Right ventricle myocardium inferior (tissue), 1 donor: ENCODE data around the gene ZFP57. TPM values are rescaled to one million over a fixed set of nuclear protein-coding genes. Genes with fewer than 3 reads are reported as not detected.
"Not testable (repeated sequence)": the region's sequence is repeated elsewhere in the genome, so short reads cannot be mapped to it uniquely, and the experiment has no call there.

Experiments
- ATAC-seq: fragments of 200-7000 bp; cut with Tn5 transposase; one replicate; pipeline ENCODE4 v1.9.1; 2020; ENCODE audit warnings: mild to moderate bottlenecking, moderate library complexity
- DNase-seq: peaks from one replicate; pipeline ENCODE4 v3.0.0; 2021; ENCODE audit errors: missing footprints
- intact Hi-C: fragments of 100-400 bp; cut with DNase I; formaldehyde crosslinking; loops from one replicate; pipeline ENCODE4 v1.11.0; 2022
- total RNA-seq: library from RNA; stranded (reverse); fragmentation: NEBNext Ultra II Directional; extraction: Animal tissue kit (Norgen Biotek cat#: 25700); gene quantifications from one replicate; pipeline ENCODE4 v1.2.1, GENCODE V29; 2021
- donor health status: DM: no; HTN: yes; CAD: no; lungs with severe emphysema.

Gene ZFP57
- total RNA-seq, 1 donor from 2014 or later, result not detected

DNA sequence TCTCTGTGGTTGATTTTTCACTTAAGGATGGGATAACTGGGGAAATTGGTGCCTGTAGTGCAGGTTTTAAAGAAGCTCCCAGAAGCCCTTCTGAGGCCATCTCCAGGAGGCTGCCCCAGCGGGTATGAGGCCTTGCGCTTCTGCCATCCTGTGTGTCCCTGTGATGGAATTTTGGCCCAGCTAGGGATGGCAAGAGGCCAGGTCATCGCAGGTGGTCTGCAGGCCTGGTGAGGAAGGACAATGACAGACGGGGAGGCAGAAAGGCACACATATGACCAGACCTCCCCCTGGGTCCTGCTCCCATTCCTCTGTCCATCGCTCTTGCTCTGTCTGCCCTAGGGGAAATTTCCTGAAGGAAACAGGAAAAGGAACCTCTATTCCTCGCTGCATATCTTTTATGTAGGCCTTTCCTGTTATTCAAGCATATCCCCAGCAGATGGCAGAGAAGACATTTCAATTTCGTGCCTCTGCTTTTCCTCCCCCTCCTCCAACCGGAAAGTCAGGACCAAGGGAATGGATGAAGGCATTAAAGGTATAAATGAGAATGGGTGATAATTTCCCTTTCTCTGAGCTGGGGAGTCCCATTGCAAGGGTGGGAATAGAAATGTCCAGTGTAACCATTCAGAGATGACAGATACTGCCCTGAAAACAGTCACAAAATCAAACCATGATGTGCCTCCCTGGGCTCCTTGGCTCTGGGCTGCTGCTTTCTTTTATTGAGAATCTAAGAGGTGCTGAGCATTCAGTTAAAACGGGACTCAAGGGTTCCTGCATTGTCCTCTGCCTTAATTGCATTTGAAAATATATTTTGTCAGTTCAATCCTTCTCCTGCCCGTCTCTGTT is 24.7 kb upstream of the ZFP57 start:
- DNase-seq (no peak), ATAC-seq (peak; percentile 58)
- intact Hi-C loops, result loop anchor here (1.0 to 5.0 kb wide), 3 partner anchors 48 to 302 kb away; no protein-coding TSS in a partner anchor

DNA sequence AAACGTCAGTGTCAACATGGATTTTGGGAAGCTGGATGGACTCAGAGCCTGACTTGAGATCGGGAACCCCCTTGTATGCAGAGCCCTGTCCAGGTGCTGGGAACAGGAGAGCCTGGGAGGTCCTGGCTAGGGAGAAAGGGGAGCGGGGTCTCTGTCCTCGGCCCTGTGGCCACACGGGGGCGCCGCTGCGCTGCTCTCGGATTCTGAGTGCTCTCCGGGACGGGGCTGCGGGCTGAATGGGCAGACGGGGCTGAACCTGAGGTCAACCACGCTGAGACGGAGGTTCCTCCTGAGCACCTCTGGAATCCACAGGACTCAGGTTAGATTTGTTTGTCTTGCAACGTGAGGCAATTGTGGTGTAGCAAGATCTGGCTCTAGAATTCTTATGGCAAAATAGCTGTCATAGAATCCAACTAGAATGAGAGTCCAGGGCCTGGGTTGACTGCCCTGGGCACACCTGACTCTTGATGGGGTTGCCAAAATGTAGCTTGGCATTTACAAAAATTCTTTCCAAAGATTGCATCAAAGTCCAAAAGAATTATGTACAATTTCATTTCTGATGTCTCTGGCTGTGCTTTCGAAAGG is 21.7 kb upstream of the ZFP57 start:
- peak; percentile 55 for ATAC-seq
- DNase-seq, result peak; percentile 85
- intact Hi-C loops, result no loop called here

DNA sequence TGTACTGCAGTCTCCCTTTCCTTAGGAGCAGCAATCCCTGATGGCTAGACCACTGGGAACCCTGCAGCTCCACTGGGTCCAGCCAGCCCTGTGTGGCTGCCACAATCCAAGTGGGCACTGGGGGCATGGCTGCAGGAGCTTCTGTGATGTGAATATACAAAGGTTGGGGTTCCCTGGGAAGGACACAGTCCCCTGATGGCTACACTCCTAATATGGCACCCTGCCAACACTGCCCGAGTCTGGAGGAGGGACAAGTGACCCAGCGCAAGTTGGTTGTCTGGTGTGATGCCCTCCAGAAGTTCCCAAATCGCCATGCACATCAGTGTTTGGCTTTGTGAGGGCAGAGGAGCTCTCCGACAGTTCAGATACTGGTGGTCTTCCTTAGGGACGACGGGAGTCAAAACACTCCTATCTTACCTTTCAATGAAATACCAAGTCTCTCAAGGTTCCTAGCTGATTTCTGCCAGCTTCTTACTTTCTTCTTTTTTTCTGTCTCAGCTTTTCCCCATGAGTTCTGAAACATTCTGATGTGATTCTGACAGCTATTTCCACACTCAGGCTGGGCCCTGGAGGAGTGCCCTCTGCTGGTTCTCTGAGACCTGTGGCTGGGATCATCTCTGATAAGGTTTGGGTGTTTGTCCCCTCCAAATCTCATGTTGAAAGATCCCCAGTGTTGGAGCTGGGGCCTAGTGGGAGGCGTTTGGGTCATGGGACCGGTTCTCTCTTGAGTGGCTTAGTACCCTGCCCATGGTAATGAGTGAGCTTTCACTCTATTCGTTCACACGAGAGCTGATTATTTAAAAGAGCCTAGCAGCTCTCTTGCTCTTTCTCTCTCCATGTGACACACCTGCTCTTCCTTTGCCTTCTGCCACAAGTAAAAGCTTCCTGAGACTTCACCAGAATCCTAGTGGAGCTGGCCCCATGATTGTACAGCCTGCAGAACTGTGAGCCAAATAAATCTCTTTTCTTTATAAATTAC is 15.5 kb upstream of the ZFP57 start:
- DNase-seq (no peak), ATAC-seq (peak; percentile 50)
- intact Hi-C loops, result no loop called here

DNA sequence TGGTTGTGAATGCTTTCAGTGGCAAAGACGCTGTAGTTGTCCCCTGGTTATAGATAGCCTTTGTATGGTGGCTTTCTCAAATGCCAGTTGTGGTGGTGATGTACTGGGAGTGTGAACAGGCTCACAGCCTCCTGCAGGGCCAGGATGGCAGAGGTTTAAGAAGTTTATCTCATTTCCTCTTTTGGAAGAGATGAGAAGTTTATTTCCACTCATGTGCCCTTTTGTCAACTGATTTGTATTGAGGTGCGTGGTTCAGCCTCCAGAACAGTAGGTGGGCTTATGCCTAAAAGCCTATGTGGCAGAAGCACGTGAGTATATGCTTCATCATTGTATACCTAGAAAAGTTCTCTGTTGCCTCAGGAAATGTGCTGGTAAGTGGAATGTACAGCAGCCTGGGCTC is 13.7 kb upstream of the ZFP57 start:
- intact Hi-C loops, result no loop called here

DNA sequence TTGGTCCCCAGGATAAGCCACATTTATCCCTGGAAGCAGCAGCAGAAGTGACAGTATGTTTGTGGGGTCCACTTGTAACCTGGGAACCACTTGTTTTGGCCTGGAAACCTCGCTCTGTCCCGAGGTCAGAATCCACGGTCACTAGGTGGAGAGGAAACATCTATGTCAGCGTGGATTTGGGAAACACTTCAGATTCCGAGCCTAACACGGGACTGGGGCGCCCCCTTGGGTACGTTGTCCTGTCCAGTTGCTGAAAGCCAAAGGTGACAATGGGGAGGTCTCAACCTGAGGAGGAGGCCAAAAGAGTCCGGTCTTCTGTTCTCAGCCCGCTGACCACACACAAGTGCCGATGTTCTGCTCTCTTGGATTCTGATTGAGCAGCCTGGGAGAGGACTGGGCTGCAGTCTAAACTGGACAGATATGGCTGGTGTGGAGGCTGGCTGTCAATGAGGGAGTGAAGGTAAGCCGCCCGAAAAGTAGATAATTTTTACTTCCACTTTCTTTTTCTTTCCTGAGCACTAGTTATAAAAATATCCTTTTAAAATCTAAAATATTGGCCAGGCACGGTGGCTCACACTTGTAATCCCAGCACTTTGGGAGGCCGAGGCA is 4.9 kb upstream of the ZFP57 start:
- ATAC-seq (peak; percentile 84), DNase-seq (no peak)
- intact Hi-C loops, result loop anchor here (2.0 kb wide), 1 partner anchor 35 kb away; no protein-coding TSS in a partner anchor

More for the DNA sequence above, 13.7 kb upstream of the ZFP57 start:
- DNase-seq (no peak), ATAC-seq (no peak)

DNA sequence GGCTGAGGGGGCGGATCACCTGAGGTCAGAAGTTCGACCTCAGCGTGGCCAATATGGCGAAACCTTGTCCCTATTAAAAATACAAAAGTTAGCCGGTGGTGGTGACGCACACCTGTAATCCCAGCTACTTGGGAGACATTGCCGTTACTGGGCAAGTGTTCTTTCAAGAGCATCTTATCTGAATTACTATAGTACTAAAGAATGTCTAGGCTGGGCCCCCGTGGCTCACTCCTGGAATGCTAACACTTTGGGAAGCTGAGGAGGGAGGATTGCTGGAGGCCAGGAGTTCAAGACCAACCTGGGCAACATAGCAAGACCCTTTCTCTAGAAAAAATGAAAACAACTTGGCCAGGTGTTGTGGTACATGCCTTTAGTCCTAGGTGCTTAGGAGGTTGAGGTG is 859 bp upstream of the ZFP57 start:
- no peak for DNase-seq
- ATAC-seq, result no peak
- intact Hi-C loops, result no loop called here

DNA sequence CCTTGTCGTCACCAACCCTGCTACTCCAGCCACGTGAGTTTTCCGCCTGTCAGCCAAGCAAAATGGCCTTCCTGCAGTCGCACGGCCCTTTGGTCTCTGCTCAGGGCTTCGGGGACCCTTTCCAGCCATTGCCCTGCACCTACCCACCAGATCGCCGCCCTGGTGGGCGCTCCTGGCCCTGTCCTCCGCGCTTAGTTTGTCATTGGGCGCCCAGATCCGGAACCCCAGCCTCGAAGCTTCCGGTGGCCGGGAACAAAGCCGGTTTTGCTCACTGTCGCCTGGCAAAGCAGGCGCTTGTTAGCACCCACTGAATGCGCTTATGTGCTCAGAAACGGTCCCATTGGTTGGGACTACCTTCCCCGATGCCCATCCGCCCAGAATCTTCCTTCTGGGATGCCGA is 536 bp downstream of the ZFP57 start:
- intact Hi-C loops, result no loop called here
- ATAC-seq (no peak), DNase-seq (no peak)

DNA sequence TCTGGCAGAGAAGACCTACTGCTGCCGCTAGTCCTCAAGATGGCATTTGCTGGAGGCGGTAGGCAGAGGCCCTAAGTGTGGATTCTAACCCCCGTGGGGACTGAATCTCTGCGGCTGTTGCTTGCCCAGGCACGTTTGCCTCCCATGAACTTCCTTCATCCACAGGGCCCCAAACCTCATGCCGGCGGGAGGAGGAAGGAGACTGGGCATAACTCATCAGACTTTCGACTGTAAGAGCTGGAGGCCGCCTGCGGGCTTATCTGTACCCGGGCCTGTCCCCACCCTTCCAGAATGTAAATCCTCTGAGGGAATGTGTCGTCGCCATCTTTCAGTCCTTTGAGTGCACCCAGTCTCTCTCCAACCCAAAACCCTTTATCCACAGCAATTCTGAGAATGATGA is 990 bp downstream of the ZFP57 start:
- DNase-seq (no peak), ATAC-seq (no peak)
- intact Hi-C loops, result no loop called here

DNA sequence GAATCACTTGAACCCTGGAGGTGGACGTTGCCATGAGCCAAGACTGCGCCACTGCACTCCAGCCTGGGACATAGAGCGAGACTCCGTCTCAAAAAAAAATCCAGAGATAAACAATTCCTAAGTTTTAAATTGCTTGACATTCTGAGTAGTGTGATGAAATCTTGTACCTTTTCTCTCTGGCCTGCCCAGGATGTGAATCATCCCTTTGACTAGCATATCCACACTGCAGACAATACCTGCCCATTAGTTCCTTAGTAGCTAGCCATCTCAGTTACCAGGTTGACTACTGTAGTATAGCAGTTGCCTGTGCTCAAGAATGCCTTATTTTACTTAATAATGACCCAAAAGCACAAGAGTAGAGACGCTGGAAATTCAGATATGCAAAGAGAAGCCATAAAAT is 2.8 kb downstream of the ZFP57 start:
- ATAC-seq (no peak), DNase-seq (no peak)
- intact Hi-C loops, result no loop called here

DNA sequence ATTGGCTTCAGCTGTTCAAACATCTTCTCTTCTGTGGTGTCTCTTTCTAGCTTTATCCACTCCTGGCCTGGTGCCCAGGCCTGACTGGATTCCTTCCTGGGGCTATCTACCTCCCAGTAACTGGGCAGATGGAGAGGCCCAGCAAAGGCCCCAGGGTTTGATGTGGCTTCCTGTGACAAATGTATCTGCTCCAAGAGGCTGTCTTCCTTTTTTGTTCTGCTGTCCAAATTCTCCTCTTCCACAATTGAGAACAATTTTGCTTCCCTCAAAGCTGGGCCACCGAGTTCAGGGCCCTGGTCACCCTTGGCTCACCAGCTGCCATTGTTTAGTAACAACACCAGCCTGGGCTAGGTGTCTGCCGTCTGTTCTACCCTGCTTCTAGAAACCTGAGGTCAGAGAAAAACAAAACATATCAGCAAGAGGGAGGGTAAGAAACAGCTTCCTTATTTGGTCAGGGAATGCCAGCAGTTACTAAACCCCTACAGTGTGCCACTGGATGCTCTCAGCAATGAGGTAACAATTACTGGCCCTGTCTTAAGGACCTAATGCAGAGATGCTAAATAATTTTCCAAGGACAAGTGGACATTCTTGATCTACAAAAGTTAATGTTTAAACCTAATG is 3.9 kb downstream of the ZFP57 start:
- no peak for DNase-seq
- intact Hi-C loops, result no loop called here
- ATAC-seq, result no peak

DNA sequence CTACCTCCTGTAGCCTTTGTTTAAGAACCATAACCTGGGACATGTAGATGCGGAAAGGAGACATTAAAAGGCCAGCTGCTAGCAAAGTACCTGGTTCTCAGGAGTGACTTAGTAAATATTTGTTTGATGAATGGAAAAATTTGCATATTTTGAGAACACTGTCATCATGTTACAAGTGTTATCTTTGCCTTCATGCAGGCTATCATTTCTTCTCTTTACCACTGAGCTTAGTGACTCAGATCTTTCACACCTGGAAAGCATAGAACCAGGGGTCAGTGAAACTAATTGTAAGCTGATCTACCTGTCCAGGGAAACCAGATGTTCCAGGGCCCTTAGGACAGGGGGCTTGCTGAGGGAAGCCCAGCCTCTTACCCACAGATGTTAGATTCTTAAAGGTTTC is 5.4 kb downstream of the ZFP57 start:
- ATAC-seq, result no peak
- intact Hi-C loops, result no loop called here
- DNase-seq, result no peak

DNA sequence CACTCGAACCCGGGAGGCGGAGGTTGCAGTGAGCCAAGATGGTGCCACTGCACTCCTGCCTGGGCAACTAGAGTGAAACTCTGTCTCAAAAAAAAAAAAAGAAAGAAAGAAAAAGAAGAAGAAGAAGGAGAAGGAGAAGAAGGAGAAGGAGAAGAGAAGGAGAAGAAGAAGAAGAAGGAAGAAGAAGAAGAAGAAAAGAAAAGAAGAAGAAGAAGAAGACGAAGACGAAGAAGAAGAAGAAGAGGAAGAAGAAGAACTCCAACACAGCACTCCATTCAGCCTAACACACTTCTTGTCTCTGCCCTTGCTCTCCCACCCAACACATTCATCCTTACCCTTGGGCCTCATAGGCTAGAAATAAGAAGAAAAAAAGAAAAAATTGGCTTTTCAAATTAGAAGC is 6.9 kb downstream of the ZFP57 start:
- intact Hi-C loops, result no loop called here
- DNase-seq (no peak), ATAC-seq (no peak)

DNA sequence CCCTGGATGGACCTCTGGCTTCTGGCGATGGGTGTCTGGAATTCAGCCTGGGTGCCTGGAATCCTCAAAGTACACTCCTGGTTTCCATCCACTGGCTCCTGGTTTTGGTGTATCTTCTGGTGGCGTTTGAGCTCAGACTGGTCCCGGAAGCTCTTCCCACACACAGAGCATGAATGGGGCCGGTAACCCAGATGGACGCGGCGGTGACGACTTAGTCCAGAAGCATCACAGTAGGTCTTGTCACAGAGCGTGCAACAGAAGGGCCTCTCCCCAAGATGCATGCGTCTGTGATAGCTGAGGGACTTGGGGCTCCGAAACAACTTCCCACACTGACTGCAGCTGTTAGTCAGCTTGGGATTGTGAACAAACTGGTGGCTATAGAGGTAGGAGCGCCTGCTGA is 7.8 kb downstream of the ZFP57 start:
- intact Hi-C loops, result no loop called here
- ATAC-seq (no peak), DNase-seq (no peak)

DNA sequence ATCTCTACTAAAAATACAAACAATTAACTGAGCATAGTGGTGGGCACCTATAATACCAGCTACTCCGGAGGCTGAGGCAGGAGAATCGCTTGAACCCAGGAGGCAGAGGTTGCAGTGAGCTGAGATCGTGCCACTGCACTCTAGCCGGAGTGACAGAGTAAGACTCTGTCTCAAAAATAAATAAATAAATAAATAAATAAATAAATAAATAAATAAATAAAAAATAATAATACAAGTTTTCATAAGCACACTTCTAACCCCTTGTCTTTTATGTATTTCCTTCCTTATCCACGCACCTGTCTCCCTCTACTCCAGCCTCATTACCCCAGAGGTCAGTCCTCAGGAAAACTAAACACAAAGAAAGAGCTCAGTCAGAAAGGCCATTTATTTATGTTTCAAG is 8.8 kb downstream of the ZFP57 start:
- intact Hi-C loops, DNase-seq, ATAC-seq: not testable (repeated sequence)

DNA sequence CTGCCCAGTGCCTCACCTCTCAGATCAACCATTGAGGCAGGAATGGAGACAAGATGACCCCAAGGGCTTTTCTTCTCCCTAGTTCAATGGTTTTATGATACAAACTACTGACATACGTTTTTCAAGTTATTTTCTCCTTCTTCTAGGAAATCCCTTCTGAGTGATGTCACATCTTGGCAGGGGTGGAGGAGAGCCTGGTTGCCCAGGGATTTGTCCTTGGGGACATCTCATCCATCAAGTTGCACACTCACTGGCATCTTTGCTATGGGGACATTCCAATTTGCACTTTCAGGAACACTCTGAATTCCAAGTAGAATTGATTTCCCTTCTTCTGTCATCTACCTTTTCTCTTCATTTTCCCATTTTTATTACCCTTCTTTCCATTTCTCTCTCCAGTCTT is 9.9 kb downstream of the ZFP57 start:
- no peak for ATAC-seq
- intact Hi-C loops, result no loop called here

DNA sequence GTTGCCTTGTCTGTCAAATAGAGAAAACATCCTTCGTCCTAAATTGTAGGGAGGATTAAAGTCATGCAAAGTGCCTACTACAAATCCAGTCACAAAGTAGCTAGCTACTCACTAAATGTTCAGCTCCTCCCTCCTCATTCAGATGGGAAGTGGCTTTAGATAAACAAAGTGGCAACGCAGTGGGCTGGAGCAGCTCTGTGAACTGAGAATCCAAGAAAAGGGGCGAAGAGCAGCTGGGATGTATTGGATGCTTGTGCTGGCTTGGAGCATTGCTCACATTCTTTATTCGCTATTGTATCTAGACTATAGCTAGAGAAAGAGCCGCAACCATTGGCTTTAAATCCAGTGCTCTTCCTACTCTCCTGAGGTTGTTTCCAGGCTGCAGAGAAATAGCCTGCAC is 13.8 kb downstream of the ZFP57 start:
- no peak for DNase-seq
- no peak for ATAC-seq
- intact Hi-C loops, result no loop called here

More for the DNA sequence above, 9.9 kb downstream of the ZFP57 start:
- no peak for DNase-seq

DNA sequence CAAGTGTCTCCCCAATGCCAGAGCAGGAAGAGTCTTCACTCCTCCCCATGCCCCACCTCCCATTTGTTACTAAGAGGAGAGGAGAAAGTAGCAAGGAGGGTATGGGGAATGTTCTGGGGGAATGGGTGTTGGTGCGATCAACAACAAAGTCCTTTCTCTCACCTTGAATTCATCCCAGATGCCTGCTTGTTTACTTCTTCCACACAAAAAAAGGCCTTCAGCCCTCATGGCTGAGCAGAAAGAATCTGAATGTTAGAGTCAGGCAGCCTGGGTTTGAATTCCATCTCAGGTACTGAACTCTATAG is 14.2 kb downstream of the ZFP57 start:
- no peak for DNase-seq
- intact Hi-C loops, result no loop called here
- ATAC-seq, result no peak

DNA sequence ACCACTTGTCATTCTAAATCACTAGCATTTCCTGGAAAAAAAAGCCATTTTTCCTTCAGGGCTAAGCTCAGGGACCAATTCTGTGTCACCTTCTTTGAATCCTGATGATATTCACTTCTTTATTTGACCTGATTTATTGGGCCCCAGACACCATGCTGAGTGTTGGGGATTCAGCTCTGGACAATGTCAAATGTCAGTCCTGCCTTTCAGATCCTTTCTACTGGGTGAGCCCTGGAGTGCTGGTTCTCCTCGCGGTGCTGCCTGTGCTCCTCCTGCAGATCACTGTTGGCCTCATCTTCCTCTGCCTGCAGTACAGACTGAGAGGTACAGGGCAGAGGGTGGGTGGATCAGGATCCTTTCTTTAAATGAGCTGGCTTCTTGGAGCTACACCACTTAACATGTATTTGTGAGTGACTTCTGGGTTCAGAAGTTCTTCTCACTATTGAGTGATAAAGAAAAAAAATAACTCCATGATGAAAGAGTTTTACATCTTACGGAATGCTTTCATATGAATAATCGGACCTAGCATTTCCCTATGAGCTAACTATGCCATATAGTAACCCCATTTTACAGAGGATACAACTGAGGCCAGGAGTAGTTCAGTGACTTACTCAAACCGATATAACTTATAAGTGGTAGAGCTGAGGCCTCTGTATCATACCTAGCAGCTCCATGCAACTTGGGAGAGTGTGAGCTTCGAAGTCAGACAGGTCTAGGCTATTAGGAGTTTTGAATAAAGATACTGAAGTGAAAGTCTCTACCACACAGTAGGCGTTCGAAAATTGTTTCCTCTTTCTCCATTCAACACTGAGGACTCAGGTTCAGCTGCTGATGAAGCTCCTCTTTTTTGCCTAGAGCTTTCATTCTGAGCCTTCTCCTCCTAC is 14.8 kb downstream of the ZFP57 start:
- peak; percentile 84 for ATAC-seq
- intact Hi-C loops, result no loop called here
- DNase-seq, result no peak
